ENCODE measurements around the gene HSD17B2. TPM values are rescaled to one million over a fixed set of nuclear protein-coding genes. Genes with fewer than 3 reads are reported as not detected.
A peak's percentile ranks its signal among the peaks of the same experiment; 100 is the strongest.

HSD17B2 gene
- total RNA-seq, 2 donors from 2014 or later, result 44.6 to 69.2 TPM

- Histone ChIP-seq H3K27ac (no peak overlapping the region), H3K36me3 (no peaks in the 10 kb centered on the region), H3K9ac (ENCODE audit: low read depth in 2 of 2, low read length in 2 of 2) (peak overlapping the region in 1 of 2 donors; percentile 43), H3K4me3 (no peak overlapping the region), H3K9me3 (no peaks in the 10 kb centered on the region), H3K4me1 (no peaks in the 10 kb centered on the region), H3K27me3 (no peaks in the 10 kb centered on the region)
- intact Hi-C loops (cut with DNase I), result no loop called here
- DNase-seq, result no peak
- TF ChIP-seq, protein P1, sequence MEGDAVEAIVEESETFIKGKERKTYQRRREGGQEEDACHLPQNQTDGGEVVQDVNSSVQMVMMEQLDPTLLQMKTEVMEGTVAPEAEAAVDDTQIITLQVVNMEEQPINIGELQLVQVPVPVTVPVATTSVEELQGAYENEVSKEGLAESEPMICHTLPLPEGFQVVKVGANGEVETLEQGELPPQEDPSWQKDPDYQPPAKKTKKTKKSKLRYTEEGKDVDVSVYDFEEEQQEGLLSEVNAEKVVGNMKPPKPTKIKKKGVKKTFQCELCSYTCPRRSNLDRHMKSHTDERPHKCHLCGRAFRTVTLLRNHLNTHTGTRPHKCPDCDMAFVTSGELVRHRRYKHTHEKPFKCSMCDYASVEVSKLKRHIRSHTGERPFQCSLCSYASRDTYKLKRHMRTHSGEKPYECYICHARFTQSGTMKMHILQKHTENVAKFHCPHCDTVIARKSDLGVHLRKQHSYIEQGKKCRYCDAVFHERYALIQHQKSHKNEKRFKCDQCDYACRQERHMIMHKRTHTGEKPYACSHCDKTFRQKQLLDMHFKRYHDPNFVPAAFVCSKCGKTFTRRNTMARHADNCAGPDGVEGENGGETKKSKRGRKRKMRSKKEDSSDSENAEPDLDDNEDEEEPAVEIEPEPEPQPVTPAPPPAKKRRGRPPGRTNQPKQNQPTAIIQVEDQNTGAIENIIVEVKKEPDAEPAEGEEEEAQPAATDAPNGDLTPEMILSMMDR (IDR thresholded peaks at IDR 0.05), result no peak
These were observed 14.4 kb downstream of the HSD17B2 start for GRCh38 chr16:82049484-82049883.

DNA sequence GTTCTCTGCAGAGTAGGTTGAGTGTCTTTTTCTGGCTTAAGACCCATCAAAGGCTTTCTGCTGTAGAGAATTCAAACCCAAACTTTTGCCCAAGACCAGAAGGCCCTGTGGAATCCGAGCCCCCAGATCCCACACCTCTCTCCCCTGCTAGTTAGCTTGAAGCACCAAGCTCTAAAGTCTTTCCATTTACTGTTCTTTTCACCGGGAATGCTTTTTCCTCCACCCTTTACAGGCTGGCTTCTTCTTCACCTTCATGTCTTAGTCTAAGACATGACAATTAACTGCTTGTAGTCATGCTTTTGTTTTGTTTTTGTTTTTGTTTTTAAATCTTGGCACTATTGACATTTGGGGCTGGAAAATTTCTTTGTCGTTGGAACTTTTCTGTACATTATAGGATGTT is 15.5 kb downstream of the HSD17B2 start:
- TF ChIP-seq, protein P1 (IDR thresholded peaks at IDR 0.05), result no peak
- no peaks in the 10 kb centered on the region for H3K4me1 ChIP-seq
- peak overlapping the region in 1 of 2 donors; percentile 43 for H3K9ac ChIP-seq (ENCODE audit: low read depth in 2 of 2, low read length in 2 of 2)
- no peak overlapping the region for H3K27ac ChIP-seq
- no peaks in the 10 kb centered on the region for H3K9me3 ChIP-seq
- no peak for DNase-seq
- H3K4me3 ChIP-seq, result no peak overlapping the region
- intact Hi-C loops (cut with DNase I), result no loop called here
- no peaks in the 10 kb centered on the region for H3K36me3 ChIP-seq
- no peaks in the 10 kb centered on the region for H3K27me3 ChIP-seq

DNA sequence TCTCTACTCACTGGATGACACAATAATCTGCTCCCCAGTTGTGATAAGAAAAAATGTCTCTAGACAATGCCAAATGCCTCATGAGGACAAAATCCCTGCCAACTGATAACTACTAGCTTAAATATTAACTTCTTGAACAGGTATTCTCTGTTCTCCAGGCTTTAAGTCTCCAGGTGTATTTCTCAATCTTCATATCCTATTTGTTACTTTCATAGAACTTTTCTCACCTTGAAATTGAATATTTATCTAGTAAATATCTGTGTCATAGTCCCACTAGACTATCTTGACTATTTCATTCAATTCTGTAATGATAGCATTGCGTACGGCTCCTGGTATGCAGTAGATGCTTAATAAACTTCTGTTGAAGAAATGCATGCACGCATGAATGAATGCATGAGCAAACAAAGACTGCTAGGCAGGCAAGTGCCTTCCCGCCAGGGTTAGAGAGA is 15.9 kb downstream of the HSD17B2 start:
- no peak overlapping the region for H3K4me3 ChIP-seq
- no peaks in the 10 kb centered on the region for H3K27me3 ChIP-seq
- H3K27ac ChIP-seq, result no peak overlapping the region
- no peaks in the 10 kb centered on the region for H3K4me1 ChIP-seq
- no peak for DNase-seq
- no peak overlapping the region for H3K9ac ChIP-seq (ENCODE audit: low read depth in 2 of 2, low read length in 2 of 2)
- H3K9me3 ChIP-seq, result no peaks in the 10 kb centered on the region
- intact Hi-C loops (cut with DNase I), result no loop called here
- no peaks in the 10 kb centered on the region for H3K36me3 ChIP-seq
- TF ChIP-seq, protein P1 (IDR thresholded peaks at IDR 0.05), result no peak

- Histone ChIP-seq H3K36me3 (no peaks in the 10 kb centered on the region), H3K27me3 (no peaks in the 10 kb centered on the region), H3K9me3 (no peaks in the 10 kb centered on the region), H3K4me3 (no peak overlapping the region), H3K27ac (no peak overlapping the region), H3K9ac (ENCODE audit: low read depth in 2 of 2, low read length in 2 of 2) (no peak overlapping the region), H3K4me1 (no peaks in the 10 kb centered on the region)
- DNase-seq, result no peak
- intact Hi-C loops (cut with DNase I), result no loop called here
- TF ChIP-seq, protein P1 (IDR thresholded peaks at IDR 0.05), result no peak
These were observed 16.6 kb downstream of the HSD17B2 start for GRCh38 chr16:82051656-82052055.

GRCh38 chr16:82055117-82055516 is 20.1 kb downstream of the HSD17B2 start:
- Histone ChIP-seq H3K9ac (ENCODE audit: low read depth in 2 of 2, low read length in 2 of 2) (no peak overlapping the region), H3K4me1 (no peaks in the 10 kb centered on the region), H3K27ac (no peak overlapping the region), H3K27me3 (no peaks in the 10 kb centered on the region), H3K4me3 (no peak overlapping the region), H3K9me3 (no peaks in the 10 kb centered on the region), H3K36me3 (no peaks in the 10 kb centered on the region)
- no peak for DNase-seq
- intact Hi-C loops (cut with DNase I), result no loop called here
- TF ChIP-seq, protein P1 (IDR thresholded peaks at IDR 0.05), result no peak
